NCI-H748 (cell line): Measurements from ENCODE around the gene CLEC16A.

Experiments
- DNase-seq: peaks from one replicate; lab custom pipeline; 2025; ENCODE audit not compliant: unreplicated experiment; lab: John Stamatoyannopoulos, UW

CLEC16A gene

DNA sequence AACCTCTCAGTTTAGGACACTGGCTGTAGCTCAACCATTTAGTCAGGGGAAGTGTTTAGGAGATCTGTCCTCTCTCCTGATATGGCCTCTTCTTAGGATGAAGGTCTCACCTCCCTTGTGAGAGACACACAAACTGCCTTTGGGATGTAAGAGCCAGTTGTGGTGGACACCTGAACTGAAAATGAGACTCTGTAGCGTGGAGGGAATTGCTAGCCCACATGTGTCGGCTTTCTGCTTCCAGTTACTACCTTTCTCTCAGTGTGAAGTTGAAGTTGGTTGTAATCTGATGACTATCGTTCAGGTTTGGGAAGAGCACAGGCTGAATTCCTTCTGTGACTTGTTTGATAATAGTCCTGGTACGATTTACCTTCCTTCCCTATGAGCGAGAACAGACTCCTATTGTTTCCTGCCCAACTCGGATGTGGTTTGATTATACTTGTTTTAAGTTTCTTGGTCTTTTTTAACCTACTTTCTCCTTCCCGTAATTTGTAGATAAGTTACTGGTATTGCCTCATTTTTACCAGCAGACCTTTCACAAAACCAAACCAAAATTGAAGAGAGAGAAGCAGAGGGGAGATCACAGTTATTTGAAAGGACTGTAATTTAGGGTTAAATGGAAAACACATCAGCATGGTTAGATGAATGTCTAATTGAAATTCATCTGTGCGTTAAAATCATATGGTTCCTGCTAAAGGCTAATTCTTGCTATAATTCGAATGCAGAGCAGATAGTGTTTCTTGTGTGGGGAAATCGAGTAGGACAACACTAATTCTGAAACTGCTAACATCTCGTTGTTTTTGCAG, 43.2 kb downstream of the CLEC16A start:
- DNase-seq, result no peak

DNA sequence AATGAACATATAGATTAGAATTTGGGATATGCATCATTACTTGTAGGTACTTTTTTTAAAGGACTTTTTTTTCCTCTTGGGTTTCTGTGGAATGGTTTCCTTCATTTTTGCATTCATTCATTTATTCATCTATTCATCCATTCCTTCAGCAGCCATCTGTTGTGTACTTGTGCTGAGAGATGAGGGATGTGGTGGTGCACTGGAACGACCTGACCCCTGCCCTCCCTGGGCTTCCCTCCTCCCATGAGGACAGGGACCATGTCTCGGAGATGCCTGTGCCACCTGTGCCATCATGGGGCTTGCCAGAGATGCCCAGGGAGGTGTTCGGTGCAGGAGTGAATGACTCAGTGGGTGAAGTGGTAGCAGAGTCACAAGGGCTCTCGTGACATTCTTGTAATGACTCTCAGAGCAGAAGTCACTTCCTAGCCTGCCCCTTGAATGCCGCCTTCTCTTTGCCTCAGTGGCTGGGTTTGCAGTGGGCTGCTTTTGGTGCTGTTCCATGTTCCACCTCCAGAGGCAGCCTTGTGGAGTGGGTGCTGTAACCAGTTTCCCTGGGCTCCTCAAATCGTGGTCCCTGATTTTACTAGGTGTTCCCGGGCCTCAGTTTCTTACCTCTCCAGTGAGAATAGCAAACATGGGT, 43.9 kb downstream of the CLEC16A start:
- DNase-seq, result no peak

DNA sequence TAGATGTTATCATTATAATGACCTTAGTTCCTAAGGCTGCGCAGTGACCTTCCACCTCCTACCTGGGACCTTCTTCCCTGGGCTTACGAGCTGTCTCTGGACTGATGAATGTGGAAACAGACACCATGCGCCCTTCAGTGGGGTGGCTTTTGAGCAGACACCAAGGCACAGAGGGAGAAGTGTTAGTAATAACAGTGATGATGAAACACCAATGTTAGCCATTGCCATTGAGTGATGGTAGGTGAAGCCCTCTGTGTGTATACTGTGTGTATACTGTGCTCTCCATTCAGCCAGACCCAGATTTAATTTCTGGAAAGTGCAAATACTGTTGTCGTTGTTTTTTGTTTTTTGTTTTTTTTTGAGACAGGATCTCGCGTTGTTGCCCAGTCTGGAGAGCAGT, 44.5 kb downstream of the CLEC16A start:
- DNase-seq, result no peak

DNA sequence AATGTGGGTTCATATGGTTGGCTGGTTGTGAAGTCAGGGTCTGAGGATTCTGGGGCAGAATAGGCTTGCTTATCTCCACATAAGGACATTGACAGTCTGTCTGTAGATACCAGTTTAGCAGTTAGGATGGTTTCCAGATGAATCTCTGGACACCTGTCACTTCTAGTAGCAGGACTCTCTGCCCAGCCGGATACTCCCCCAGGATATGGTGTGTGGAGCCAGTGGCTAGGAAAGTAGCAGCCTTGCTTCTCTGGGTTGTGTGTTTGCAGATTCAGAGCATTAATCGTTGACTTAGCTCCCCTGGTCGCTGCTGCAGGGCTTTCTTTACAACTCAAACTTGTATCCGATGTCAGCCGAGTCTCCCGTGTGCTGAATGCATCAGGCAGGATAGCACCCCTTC, 45.2 kb downstream of the CLEC16A start:
- no peak for DNase-seq

DNA sequence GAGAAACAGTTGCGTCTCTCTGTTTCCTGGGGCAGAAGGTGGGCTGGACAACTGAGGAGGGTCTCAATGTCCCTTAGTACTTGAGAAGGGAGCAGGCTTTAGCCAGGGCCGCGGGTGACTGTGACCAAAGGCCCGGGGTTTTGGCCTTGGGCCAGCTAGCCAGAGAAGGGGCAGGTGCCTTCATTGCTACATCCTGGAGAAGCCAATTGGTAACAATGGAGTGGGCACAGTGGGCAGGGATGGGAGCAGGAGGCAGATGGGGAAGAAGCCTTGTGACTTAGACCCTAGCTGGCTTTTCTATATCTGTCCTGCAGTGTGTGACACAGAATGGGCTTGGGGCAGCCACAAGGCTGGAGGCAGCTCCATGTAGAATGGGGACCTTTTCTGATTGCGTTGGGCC, 46.0 kb downstream of the CLEC16A start:
- DNase-seq, result no peak

DNA sequence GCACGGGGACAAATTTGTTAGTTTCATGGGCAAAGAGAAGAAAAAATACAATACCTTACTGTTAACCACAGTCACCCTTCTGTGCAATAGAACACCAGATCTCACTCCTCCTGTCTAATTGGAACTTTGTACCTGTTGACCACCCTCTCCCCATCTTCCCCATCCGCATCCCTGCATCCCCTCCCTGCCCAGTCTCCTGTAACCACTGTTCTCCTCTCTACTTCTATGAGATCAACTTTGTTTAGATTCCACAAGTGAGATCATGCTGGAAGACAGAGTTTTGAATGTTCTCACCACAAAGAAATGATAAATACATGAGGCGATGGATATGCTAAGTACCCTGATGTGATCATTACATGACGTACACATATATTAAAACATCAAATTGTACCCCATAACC, 47.7 kb downstream of the CLEC16A start:
- DNase-seq, result no peak

DNA sequence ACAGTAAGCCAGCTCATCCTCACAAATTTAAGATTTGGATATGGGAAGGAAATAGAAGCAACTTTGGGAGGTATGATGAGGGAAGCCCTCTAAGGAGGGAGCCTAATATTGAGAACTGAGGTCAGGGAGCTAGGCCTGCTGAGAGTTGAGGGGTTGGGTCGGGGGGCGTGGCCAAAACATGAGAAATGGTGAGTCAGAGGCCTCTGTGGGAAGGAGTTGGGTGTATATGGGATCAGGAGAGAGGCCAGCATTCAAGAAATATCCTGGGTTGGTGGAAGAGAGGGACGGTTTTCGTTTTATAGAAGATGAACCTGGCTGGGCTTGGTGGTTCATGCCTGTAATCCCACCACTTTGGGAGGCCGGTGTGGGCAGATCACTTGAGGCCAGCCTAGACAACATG, 48.4 kb downstream of the CLEC16A start:
- DNase-seq, result no peak

DNA sequence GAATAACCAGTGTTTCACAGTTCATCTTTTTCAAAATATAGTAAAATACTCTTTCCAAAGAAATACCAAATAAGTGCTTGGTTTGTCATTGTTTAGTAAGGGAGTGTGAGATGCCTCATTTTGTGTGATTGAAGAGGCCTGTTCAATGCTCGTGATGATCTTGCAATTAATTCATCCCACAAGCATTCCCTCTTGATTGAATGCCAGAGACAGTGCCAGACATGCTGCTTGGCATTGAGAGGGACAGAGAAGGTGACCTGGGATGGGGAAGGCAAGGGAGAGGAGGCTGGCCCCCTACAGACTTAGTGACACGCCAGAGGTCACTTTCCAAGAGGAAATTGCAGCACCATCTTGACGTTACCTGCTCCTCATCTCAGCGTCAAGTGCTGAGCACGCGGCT, 49.3 kb downstream of the CLEC16A start:
- no peak for DNase-seq

DNA sequence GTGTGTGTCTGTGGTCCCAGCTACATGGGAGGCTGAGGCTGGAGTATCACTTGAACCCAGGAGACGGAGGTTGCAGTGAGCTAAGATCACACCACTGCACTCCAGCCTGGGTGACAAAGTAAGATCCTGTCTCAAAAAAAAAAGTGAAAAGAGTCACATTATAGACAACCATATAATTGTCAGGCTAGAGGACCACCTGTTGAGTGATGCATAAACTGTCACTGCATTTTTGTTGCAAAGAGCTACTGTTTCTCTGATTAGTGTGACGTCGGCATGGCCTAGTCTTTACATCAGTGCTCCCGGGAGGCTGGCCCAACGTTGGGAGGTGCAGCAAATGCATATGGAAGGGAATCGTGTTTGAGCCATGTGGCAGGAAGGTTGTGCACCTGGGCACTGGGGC, 50.2 kb downstream of the CLEC16A start:
- no peak for DNase-seq

DNA sequence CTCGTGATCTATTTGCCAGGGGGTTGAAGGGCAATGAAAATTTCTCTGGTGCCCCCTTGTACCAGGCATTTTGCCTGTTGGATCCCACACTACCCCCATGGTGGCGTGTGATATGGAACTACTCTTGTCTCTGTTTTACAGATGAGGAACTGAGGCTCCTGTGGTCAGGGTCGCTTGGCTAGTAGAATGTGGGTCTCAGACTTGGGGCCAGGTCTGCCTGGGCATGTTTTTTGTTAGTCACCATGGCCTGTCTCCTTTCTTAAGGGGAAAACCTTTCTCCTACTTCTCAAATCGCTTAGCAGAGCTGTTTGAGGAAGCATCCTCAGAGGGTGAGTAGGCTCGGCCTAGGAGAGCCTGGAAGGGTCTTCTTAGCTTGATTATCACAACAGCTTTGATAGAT, 51.2 kb downstream of the CLEC16A start:
- DNase-seq, result no peak

DNA sequence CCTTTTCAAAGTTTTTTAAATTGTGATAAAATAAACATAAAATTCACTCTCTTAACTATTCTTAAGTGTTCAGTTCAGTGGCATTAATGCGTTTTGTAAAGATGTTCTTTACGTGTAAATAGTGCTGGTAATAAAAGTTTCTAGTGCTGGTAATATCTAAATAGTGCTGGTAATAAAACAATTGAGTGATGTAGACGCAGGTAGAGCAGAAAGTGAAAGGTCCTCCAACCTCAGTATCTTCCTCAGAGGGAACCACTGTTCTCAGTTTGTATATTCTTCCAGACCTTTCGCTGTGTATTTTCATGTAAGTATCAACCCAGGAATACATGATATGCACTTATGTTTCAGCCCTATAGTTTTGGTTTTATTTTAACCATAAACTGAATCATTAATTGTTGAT, 53.1 kb downstream of the CLEC16A start:
- DNase-seq, result no peak

DNA sequence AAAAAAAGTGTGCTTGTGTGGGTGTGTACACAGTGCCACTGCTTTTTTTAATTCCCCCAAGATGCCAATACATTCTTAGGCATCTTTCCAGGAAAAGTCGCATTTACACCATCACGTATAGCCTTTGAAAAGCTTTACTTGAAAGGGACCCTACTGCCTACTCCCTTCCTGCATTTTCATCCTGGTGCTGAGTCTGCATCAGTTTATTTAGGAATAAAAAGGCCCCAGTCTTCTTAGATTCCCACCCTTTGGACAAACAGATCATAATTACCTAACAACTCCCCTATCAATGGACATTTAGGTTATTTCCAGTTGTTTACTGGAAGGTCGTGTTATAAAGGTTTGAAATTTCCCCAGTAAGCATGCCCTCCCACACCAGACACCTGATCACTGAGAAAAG, 54.9 kb downstream of the CLEC16A start:
- DNase-seq, result no peak

DNA sequence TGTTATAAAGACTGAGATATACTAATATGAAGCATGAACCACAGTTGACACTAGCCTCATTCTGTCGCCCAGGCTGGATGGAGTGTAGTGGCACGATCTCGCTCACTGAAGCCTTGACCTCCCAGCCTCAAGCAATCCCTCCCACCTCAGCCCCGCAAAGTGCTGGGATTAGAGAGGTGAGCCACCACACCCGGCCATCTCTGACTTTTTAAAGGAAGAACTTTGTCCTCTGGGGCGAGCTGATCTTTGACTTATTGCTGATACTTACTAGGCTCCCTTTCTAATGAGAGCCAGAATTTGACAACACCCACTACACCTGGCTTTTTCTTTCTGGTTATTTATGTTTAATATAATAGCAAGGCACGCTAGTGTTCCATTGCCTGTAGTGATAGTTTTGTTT, 57.2 kb downstream of the CLEC16A start:
- no peak for DNase-seq

DNA sequence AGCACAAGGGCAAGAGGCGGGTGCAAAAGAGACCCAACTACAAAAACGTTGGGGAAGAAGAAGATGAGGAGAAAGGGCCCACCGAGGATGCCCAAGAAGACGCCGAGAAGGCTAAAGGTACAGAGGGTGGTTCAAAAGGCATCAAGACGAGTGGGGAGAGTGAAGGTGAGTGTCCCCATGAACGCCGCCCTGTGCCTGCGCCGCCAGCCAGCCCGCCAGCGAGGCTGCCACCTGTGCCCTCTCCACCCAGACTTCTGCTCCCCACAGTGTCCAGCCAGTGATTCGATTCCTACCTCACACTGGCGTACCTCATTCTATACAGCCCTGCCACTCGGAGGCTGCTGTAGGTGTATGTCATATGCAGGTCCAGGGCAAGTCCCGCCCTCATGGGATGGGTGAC, 58.8 kb downstream of the CLEC16A start:
- DNase-seq, result no peak

DNA sequence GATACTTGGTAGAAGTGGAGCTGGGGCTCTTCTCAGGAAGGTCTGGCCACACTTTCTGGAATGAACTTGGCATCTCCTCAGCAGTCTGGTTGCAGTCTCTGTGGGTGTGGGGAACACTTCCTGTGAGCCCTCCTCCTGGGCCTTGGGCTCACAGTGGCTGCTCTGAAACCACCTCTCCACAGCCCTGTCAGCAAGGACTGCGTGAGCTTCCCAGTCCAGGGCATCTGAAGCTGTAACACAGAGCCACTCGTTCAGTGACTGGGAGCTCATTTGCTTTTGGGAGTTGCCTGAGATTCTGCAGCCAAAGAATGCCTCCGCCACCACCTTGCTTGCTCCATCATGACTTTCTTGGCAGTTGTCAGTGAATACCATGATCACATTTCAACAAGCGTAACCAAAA, 60.0 kb downstream of the CLEC16A start:
- DNase-seq, result no peak

DNA sequence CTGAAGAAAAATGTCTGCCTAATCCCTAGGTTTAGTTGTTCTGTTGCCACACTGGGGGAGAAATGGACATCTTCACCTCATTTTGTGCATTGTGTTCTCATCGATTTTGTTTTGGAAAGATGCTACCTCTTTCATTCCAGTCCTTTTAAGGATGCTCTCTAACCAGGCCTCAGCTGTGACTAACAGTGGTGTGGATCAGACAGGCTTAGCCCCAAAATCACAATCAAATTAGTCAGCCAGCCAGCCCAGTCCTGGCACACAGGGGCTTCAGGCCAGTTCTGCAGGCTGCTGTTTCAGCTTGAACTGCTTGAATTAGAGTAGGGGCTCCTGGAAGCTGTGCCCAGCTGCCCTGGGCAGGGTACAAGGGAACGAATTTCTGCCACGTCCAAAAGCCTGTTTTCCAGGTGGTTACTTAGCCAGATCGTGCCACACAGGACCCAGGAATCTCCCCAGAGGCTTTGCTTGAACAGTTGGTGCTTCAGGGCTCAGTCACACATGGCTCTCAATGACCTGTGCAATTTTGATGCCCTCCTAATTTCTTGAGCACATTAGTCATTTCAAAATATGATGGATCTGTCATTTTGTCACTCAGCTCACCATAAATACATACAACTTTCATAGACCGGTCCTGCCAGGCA, 60.7 kb downstream of the CLEC16A start:
- DNase-seq, result no peak

DNA sequence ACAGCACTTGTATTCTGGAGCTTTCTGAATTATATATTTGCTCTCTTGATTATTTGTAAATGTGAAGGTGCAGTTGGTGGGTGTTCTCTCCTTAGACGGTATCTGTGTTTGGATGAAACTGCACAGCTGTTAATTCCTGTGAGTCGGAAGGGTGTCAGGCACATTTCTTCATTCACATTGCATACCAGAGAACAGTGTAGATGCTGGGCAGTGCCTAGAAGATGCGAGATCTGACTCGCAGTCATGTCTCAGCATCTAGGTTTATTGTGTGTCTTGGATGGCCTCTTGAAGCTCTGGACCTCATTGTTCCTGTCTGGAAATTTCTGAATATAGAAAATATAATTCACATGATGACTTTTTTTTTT, 61.2 kb downstream of the CLEC16A start:
- no peak for DNase-seq

DNA sequence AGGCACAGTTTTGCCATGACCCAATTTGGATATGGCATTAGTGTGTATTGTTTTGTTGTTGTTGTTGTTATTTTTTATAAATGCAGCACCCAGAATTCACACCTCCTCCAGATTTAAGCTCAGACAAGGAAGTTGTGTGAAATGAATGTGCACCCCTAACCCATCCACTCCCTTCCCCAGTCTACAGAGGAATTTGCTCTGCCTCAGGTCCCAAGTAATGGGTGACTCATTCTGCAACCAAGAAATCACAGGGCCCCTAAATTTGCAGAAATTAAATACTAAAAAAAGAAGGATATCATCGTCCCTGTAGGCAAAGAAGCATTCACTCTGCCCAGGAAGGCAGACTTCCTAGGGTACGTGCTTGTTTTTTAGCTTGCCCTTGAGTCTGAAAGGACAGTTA, 62.3 kb downstream of the CLEC16A start:
- no peak for DNase-seq

DNA sequence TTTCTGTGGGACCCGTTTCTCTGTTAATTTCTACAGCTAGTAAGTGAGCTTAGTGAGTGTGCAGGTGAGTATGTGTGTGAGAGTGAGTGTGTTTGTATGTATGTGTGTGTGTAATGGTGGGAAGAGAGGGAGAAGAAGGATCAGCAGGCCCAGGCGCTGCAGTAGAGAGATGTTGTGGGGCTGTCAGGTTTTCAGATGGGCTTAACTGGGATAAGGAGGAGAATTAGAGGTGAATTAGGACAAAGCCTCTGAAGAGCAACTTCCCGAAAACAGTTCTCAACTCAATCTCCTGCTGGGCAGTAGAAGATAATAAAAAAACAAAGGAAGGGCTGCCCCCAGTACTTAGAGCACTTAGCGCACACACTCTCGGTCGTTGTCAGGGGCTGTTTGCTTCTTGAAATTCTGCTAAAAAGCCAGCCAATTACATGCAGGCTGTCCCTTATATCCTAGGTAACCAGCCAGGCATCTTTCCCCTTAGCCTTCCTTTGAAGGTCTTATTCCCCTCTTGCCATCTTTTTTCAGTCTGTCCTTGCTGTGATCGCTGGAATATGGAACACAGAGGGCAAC, 63.4 kb downstream of the CLEC16A start:
- DNase-seq, result no peak

DNA sequence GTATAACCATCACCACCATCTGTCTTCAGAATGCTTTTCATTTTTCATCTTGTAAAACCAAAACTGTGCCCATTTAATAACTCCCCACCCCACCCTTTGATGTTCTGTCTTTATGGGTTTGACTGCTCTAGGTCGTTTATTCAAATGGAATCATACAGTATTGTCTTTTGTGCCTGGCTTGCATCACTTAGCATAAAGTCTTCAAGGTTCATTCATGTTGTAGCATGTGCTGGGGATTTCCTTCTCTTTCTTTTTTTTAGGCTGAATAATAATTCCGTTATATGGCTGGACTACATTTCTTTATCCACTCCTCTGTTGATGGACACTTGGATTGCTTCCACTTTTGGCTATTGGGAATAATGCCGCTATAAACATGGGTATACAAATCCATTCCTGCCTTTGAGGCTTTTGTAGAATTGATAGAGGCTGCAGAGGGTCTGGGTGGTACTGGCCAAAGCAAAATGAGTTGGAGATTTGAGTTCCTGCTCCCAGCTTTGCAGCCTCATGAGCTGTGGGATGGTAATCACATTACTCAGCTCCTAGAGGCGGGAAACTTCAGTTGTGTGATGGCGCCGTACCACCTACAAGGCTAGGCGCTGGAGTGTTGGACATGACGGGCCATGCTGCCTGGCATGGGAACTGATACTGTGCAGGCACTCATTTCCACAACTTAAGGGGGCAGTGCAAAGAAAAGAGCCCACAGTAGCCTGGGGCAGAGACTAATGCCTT, 64.8 kb downstream of the CLEC16A start:
- DNase-seq, result no peak

DNA sequence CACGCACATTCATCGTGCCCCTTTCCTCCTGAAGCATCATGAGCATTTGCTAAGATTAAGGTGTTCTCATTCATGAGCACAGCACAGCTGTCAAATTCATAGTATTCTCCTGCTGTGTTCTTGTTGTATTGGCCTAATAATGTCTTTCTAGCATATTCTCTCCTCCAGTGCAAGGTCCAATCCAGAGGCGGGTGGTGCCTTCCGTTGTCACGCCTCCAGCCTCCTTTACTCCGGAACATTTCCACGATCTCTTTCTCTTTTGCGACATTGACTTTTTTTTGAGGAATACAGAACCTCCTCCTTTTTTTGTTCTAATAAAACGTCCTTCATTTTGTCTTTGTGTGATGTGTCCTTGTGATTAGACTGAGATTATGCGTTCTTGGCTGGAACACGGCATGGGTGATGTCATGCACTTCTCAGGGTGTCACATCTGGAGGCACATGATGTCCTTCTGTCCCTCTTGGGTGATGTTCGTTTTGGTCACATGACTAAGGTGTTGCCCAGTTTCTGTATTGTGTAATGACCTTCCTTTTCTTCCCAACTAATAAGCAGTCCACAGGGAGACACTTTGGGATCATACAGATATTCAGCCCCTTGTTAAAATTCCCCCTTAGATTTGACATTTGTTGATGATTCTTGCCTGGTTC, 66.3 kb downstream of the CLEC16A start:
- DNase-seq, result no peak
